ENCODE measurements around the gene TCHH. TPM values are rescaled to one million over a fixed set of nuclear protein-coding genes. Genes with fewer than 3 reads are reported as not detected.

The TCHH gene
- total and polyA plus RNA-seq, 4 donors = 0.05 to 0.33 (median 0.08) TPM

- H3K9me3 ChIP-seq (ENCODE audit: control insufficient read depth in 4 of 4, low read length in 3 of 4) = no peaks in the 10 kb centered on the region
- no peak overlapping the region for H3K4me3 ChIP-seq (ENCODE audit: low read depth in 1 of 3, low read length in 3 of 3)
- WGBS = 83% methylated on average over 24 of the region's 24 CpGs
- H3K27me3 ChIP-seq (ENCODE audit: control insufficient read depth in 4 of 4, insufficient read depth in 4 of 4, low read length in 3 of 4) = no peaks in the 10 kb centered on the region
- no peaks in the 10 kb centered on the region for H3K36me3 ChIP-seq (ENCODE audit: control insufficient read depth in 4 of 4, insufficient read depth in 3 of 4, low read depth in 1 of 4, low read length in 3 of 4)
- H3K9ac ChIP-seq (ENCODE audit: low read depth in 1 of 2, low read length in 2 of 2) = no peak overlapping the region
- DNase-seq (ENCODE audit: low spot score) = no peak
- TF ChIP-seq CTCF (IDR thresholded peaks at IDR 0.05; ENCODE audit: low read depth, low read length, missing input control) (no peak), ZBTB33 (IDR thresholded peaks at IDR 0.05) (no peak), SP1 (IDR thresholded peaks at IDR 0.05) (no peak), TAF1 (conservative IDR thresholded peaks at IDR 0.05) (no peak), YY1 (IDR thresholded peaks at IDR 0.05) (no peak), EGR1 (IDR thresholded peaks at IDR 0.05; ENCODE audit: low read depth in 2 of 2) (no peak), MAX (IDR thresholded peaks at IDR 0.05) (no peak), GABPA (IDR thresholded peaks at IDR 0.05 in 1 of 2, conservative IDR thresholded peaks at IDR 0.05 in 1 of 2) (no peak), RXRA (IDR thresholded peaks at IDR 0.05) (no peak), HNF4A (conservative IDR thresholded peaks at IDR 0.05) (no peak), NR2F2 (IDR thresholded peaks at IDR 0.05) (no peak), REST (IDR thresholded peaks at IDR 0.05) (no peak), RAD21 (IDR thresholded peaks at IDR 0.05) (no peak), JUND (IDR thresholded peaks at IDR 0.05) (no peak), FOXA2 (IDR thresholded peaks at IDR 0.05) (no peak), FOXA1 (IDR thresholded peaks at IDR 0.05) (no peak), HNF4G (IDR thresholded peaks at IDR 0.05) (no peak), ATF3 (IDR thresholded peaks at IDR 0.05) (no peak)
- H3K27ac ChIP-seq (ENCODE audit: low read depth in 1 of 2, low read length in 2 of 2) = no peak overlapping the region
- no peaks in the 10 kb centered on the region for H3K4me1 ChIP-seq (ENCODE audit: control insufficient read depth in 4 of 4, insufficient read depth in 4 of 4, low read length in 3 of 4)
Observed at GRCh38 chr1:152078831-152079441, 36.3 kb downstream of the TCHH start.

Data from liver (tissue), 9 donors.